Measurements from ENCODE around the gene CALR3.
A peak's percentile ranks its signal among the peaks of the same experiment; 100 is the strongest.
"Not testable (repeated sequence)": the region's sequence is repeated elsewhere in the genome, so short reads cannot be mapped to it uniquely, and the experiment has no call there.

Gene CALR3

GRCh38 chr19:16454351-16454918, 41.5 kb downstream of the CALR3 start:
- H3K27me3 ChIP-seq (ENCODE audit: insufficient read depth, low read depth, severe bottlenecking) = no peaks in the 10 kb centered on the region
- DNase-seq = no peak
- H3K36me3 ChIP-seq = peaks cover 3% of the 10 kb centered on the region; the same call in 1 of the 2 replicates
- TF ChIP-seq CTCF (IDR thresholded peaks at IDR 0.05; ENCODE audit: low read depth, low read length) = no peak
- no peaks in the 10 kb centered on the region for H3K9me3 ChIP-seq (ENCODE audit: severe bottlenecking)
- no peak overlapping the region for H3K4me3 ChIP-seq (ENCODE audit: low read depth, low read length)
- H3K27ac ChIP-seq = no peak overlapping the region

GRCh38 chr19:16452325-16452724, 43.6 kb downstream of the CALR3 start:
- H3K9me3 ChIP-seq (ENCODE audit: severe bottlenecking) = no peaks in the 10 kb centered on the region
- peaks cover 3% of the 10 kb centered on the region; the same call in 1 of the 2 replicates for H3K36me3 ChIP-seq
- DNase-seq = no peak
- no peak overlapping the region for H3K27ac ChIP-seq
- no peaks in the 10 kb centered on the region for H3K27me3 ChIP-seq (ENCODE audit: insufficient read depth, low read depth, severe bottlenecking)
- H3K4me3 ChIP-seq (ENCODE audit: low read depth, low read length) = no peak overlapping the region
- no peak for TF ChIP-seq CTCF (IDR thresholded peaks at IDR 0.05; ENCODE audit: low read depth, low read length)

GRCh38 chr19:16449330-16449961, 46.5 kb downstream of the CALR3 start:
- DNase-seq = no peak
- Histone ChIP-seq H3K36me3 (peaks cover 8% of the 10 kb centered on the region), H3K4me3 (ENCODE audit: low read depth, low read length) (no peak overlapping the region), H3K27ac (no peak overlapping the region), H3K27me3 (ENCODE audit: insufficient read depth, low read depth, severe bottlenecking) (no peaks in the 10 kb centered on the region), H3K9me3 (ENCODE audit: severe bottlenecking) (no peaks in the 10 kb centered on the region)
- TF ChIP-seq CTCF (IDR thresholded peaks at IDR 0.05; ENCODE audit: low read depth, low read length) = no peak

- H3K27me3 ChIP-seq (ENCODE audit: insufficient read depth, low read depth, severe bottlenecking); H3K9me3 ChIP-seq (ENCODE audit: severe bottlenecking); H3K4me3 ChIP-seq (ENCODE audit: low read depth, low read length); H3K36me3 ChIP-seq; DNase-seq; H3K27ac ChIP-seq: not testable (repeated sequence)
Measured at GRCh38 chr19:16448872-16449271, 47.1 kb downstream of the CALR3 start.

- H3K36me3 ChIP-seq = peaks cover 8% of the 10 kb centered on the region
- peak; percentile 24 for DNase-seq
- TF ChIP-seq CTCF (IDR thresholded peaks at IDR 0.05; ENCODE audit: low read depth, low read length) = no peak
- no peak overlapping the region for H3K4me3 ChIP-seq (ENCODE audit: low read depth, low read length)
- H3K27ac ChIP-seq = no peak overlapping the region
- no peaks in the 10 kb centered on the region for H3K9me3 ChIP-seq (ENCODE audit: severe bottlenecking)
- no peaks in the 10 kb centered on the region for H3K27me3 ChIP-seq (ENCODE audit: insufficient read depth, low read depth, severe bottlenecking)
Measured at GRCh38 chr19:16446724-16447368, 49.1 kb downstream of the CALR3 start.

- no peak overlapping the region for H3K4me3 ChIP-seq (ENCODE audit: low read depth, low read length)
- no peaks in the 10 kb centered on the region for H3K27me3 ChIP-seq (ENCODE audit: insufficient read depth, low read depth, severe bottlenecking)
- no peaks in the 10 kb centered on the region for H3K9me3 ChIP-seq (ENCODE audit: severe bottlenecking)
- H3K36me3 ChIP-seq = peaks cover 9% of the 10 kb centered on the region
- H3K27ac ChIP-seq = no peak overlapping the region
- no peak for DNase-seq
- TF ChIP-seq CTCF (IDR thresholded peaks at IDR 0.05; ENCODE audit: low read depth, low read length) = no peak
Measured at GRCh38 chr19:16446108-16446723, 49.8 kb downstream of the CALR3 start.
